Fibroblast of mammary gland (primary cell): ENCODE results near the gene ACSL3.

ENCODE experiments used
- DNase-seq: peaks from one replicate; pipeline ENCODE4 v3.0.0-alpha.2; 2010; ENCODE audit warnings: low read depth
- H3K4me3 ChIP-seq: 2 replicates; pipeline ENCODE4 v1.5.1; 2011; ENCODE audit warnings: low read depth, mild to moderate bottlenecking, low read length, moderate library complexity; ENCODE audit not compliant: control insufficient read depth
- CTCF ChIP-seq: conservative IDR thresholded peaks from 2 replicates; pipeline ENCODE4 v1.5.1; 2011; ENCODE audit warnings: low read depth, low read length, inconsistent platforms; ENCODE audit not compliant: control insufficient read depth, insufficient read depth

Gene ACSL3

GRCh38 chr2:222931659-222932058 is 70.8 kb downstream of the ACSL3 start:
- DNase-seq, result no peak
- TF ChIP-seq CTCF, result no peak
- no peak overlapping the region for H3K4me3 ChIP-seq

GRCh38 chr2:222933458-222933857 is 72.6 kb downstream of the ACSL3 start:
- TF ChIP-seq CTCF, result no peak
- DNase-seq, result no peak
- no peak overlapping the region for H3K4me3 ChIP-seq

GRCh38 chr2:222935688-222936298 is 75.0 kb downstream of the ACSL3 start:
- H3K4me3 ChIP-seq, result no peak overlapping the region
- DNase-seq, result no peak
- TF ChIP-seq CTCF, result no peak

DNA sequence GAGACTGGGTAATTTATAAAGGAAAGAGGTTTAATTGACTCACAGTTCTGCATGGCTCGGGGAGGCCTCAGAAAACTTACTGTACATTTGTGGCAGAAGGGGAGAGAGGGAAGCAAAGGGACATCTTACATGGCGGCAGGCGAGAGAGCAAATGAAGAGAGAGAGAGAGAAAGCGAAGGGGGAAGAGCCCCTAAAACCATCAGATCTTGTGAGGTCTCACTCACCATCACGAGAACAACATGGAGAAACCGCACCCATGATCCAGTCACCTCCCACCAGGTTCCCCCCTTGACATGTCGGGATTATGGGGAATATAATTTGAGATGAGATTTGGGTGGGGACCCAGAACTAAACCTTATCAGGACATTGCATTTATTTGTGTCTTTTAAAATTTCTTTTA is 75.9 kb downstream of the ACSL3 start:
- DNase-seq, result no peak
- no peak for TF ChIP-seq CTCF
- H3K4me3 ChIP-seq, result no peak overlapping the region

GRCh38 chr2:222938327-222938726 is 77.5 kb downstream of the ACSL3 start:
- TF ChIP-seq CTCF, result no peak
- no peak for DNase-seq
- H3K4me3 ChIP-seq, result no peak overlapping the region

DNA sequence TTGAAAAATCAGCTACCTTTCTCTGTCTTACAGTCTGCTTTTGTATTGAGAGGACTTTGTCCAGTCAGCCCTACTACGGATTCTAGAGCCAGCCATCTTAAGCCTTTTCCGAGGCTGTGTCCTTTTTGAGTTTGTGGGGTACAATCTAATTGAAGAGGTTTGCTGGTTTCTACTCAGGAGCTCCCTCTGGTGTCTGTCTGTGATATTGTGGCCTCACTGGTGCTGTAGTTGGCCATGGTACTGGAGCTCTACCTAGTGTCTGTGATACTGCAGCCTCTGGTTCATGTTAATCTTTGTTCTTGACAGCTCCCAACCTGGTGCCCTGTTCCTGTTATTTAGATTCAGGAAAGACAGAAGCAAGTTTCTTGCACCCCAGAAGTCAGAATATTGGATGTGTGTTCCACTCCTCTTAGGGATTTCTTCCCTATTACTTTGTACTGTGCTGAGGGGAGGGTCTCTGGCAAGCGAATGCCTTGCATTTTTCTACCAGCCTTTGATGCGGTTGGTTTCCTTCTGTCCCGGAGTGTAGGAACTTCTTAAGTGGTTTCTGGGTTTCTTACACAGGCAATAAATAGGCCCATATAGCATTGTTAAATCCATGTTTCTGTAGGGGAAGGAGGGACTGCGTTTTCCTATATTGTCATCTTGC is 78.5 kb downstream of the ACSL3 start:
- peak; percentile 74 for DNase-seq
- no peak overlapping the region for H3K4me3 ChIP-seq
- TF ChIP-seq CTCF, result peak; percentile 96

- H3K4me3 ChIP-seq, result no peak overlapping the region
- TF ChIP-seq CTCF, result no peak
- no peak for DNase-seq
These were observed 79.1 kb downstream of the ACSL3 start for GRCh38 chr2:222939979-222940378.
